NCI-H187 treated with DMSO at 0.1 percent for 48 hours (cell line): ENCODE results near the gene TRAF3.

Experiments
- DNase-seq: peaks from one replicate; lab custom pipeline; 2025; lab: John Stamatoyannopoulos, UW

The TRAF3 gene

GRCh38 chr14:102939329-102939728, 162.1 kb downstream of the TRAF3 start:
- DNase-seq, result no peak

DNA sequence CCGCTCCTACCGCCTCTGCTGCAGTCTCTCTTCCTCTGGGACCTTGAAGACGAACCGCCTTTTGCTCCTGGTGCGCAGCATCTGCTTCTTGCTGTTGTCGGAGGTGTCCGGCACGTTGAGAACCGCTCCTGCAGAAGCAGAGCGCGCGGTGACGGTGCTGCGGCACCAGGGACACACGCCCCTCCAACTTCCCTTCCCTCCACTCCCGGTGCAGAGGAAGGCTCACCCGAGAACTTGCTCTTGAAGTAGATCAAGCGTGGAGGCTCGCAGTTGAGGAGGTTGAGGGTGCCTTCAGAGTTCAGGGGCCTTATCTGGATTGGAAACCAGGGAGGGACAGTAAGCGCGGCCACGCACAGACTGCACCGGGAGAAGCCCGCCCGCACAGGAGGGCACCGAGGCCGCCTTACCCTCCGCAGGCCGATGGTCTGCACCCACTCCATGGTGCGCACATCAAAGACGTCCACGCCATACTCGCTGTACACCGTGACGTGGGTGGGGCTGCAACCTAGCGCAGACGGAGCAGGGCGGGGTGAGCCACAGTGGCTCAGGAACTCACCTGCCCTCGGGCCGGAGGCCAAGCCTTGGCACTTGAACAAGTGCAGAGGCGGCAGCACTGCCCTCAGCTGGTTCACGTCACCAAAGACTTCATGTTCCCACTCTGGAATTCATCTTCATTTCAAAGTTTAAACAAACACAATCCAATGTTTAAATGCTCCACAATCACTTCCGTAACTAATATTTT, 162.7 kb downstream of the TRAF3 start:
- no peak for DNase-seq

DNA sequence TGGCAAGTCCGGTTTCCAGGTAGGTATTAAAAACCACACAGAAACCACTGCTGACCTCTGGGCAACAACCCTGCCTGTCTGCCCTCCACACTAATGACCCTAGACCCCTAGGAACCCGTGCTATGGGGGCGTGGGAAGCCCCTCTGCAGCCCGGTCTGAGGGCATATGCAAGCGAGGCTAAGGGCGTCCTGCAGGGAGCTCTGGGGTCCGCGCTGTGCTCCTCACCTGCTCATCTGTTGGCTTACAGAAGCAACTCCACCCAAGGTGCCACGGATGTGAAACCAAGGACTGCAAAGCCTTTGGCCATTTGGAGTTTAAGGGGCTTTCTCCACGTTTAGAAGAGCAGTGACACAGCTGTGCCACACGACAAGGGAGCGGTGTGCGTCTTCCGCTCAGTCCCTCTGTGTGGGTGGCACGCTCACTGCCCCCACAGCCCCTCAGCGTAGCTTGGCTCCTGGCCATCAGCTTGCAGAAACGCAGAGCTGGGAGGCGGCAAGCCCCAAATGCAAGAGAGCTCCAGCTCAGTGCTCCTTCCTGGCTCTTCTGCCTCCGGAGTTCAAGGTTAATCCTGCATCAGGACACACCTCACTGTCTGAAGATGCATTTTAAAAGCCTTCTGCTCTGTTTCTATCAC, 163.6 kb downstream of the TRAF3 start:
- no peak for DNase-seq

GRCh38 chr14:102941419-102942011, 164.3 kb downstream of the TRAF3 start:
- no peak for DNase-seq

GRCh38 chr14:102942069-102942468, 164.8 kb downstream of the TRAF3 start:
- DNase-seq, result no peak

GRCh38 chr14:102943454-102943853, 166.2 kb downstream of the TRAF3 start:
- DNase-seq, result no peak

DNA sequence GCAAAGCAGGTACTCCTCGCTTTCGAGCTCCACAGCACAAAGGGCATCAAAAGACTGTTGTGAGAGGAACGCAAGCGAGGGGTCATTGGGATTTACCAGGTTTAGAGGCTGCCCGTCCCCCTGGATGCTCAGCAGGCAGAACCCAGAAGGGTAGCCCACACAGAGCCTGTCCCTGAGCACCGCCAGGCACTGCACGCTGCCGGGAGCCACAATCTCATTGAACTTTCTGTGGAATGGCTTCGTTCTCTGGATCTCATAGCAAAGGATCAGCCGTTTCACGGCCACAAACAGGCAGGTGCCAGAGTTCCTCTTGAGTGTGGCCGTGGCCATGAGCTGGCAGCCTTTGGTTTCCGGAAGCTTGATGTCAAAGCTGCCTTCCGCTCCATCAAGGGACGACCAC, 166.7 kb downstream of the TRAF3 start:
- DNase-seq, result no peak

- DNase-seq, result no peak
These were observed 167.4 kb downstream of the TRAF3 start for GRCh38 chr14:102944448-102945330.

GRCh38 chr14:102945346-102946130, 168.3 kb downstream of the TRAF3 start:
- no peak for DNase-seq

GRCh38 chr14:102947321-102948103, 170.3 kb downstream of the TRAF3 start:
- no peak for DNase-seq

GRCh38 chr14:102948698-102949061, 171.4 kb downstream of the TRAF3 start:
- no peak for DNase-seq

GRCh38 chr14:102949062-102949800, 172.0 kb downstream of the TRAF3 start:
- DNase-seq, result no peak

DNA sequence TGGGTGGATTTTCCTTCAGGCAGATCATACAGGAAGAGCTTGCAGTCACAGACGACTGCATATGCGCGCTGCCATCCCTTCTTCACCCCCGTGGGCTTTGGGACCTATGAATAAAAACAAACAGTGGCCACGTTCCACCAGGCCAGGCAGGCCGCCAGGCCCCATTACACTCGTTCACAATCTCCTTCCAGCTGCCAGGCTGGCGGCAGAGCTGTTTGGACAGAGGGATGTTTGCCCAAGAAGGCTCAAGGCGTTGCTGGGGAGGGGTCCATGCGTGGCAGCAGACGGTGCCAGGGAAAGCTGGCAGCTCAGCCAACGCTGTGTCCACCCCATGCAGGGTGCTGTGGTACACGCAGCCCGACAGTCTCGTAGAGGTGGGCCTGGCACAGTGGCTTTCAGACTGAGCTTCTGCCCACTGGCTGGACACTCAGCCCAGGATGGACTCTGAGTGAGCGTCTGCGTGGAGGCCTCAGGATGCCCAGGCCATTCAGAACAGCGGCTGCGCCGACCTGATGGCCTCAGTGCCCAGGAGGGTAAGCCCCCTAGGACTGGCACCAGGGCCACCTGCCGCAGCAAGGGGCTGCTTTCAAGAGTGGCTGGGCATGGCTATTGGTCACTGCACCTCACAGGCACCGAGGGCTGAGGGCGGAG, 172.7 kb downstream of the TRAF3 start:
- no peak for DNase-seq

DNA sequence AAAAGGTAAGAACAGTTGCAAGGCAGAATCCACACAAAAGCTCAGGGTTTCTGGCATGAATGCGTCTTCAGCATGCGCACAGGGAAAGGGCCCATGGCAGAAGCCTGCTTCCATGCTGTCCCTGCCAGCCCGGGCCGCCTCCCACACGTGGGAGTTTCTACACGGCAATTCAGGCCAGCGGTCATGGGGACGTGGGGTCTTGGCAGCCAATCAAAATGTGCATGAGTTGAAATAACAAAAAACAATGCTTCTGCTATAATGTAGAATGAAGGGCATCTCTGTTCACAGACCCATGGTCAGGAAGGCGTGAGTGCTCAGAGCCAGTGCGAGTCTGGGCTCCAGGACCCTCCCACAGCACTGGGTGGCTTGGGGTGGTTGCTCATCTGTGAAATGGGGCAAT, 173.8 kb downstream of the TRAF3 start:
- DNase-seq, result no peak

DNA sequence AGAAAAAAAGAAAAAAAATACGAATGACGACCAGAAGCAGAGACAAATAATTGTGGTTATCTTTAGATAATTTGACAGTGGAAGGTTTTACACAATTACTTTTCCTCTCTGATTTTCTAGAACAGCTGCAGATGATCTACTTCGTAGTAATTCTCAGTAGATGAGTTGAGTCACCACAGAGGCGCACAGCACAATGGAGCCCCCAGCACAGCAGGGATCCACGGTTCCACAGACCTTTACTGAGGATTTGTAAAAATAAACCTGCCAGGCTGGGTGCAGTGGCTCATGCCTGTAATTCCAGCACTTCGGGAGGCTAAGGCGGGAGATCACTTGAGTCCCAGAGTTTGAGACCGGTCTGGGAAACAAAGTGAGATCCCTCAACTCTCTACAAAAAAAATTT, 174.6 kb downstream of the TRAF3 start:
- no peak for DNase-seq

GRCh38 chr14:102952276-102952675, 175.0 kb downstream of the TRAF3 start:
- no peak for DNase-seq

DNA sequence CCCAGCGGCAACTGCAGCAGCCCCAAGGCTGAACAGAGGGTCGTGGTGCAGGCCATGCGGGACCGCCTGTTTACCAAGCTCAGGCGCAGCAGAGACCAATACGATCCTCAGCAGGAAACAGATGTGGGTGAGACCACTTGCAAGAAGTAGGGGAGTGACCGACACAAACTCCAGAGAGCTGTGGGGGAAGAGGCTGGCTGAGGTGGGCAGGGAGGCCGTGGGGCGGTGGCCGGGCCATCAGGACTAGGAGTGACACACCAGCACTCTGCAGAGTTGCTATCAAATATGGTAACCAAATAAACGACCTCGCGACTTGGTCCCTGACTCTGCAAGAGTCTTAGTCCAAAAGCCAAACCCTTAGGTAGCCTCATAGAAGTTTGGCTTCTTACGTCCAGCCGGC, 175.9 kb downstream of the TRAF3 start:
- no peak for DNase-seq

DNA sequence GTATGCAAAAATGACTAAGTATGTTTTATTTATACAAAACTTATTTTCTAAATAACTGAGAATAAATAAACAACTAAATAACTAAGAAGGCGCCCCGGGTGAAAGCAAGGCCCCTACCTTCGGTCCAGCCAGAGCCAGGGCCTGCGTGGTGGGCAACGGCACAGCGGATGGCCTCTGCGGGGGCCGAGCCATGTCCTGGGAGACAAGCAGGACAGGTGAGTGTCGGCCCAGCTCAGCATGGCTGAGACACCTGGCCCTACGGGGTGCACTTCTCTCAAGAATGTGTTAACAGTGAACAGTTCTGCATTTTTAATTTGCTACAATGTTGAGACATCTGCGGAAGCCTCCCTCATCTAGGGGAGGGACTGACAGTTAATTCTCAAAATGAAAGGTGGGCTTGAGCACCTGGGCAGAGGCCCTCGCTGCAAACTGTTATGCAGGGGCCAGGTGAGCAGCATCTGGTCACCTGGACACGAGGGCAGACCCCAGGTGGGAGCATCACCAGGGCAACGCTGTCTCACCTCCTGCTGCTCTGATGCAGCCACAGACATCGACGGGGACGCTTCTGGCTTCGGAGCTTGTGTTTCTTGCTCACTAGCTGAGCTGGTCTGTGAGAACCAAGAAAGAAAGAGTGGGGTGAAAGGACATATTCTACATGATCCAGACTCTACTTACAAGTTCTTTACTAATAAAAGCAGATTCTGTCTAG, 177.0 kb downstream of the TRAF3 start:
- no peak for DNase-seq
